Measurements from ENCODE around the gene PIAS1. TPM values are rescaled to one million over a fixed set of nuclear protein-coding genes. Genes with fewer than 3 reads are reported as not detected.

Gene PIAS1
- total and polyA plus RNA-seq, 2 donors (not counting 1 experiment from before 2014, with no cell fraction given) = 28.8 to 87.3 TPM

- Mint-ChIP-seq H3K27ac (peak overlapping the region; percentile 90), H3K4me1 (peaks cover 42% of the 10 kb centered on the region), H3K9me3 (ENCODE audit: insufficient read depth) (no peaks in the 10 kb centered on the region), H3K27me3 (no peaks in the 10 kb centered on the region), H3K4me3 (peak overlapping the region; percentile 92)
- peak; percentile 28 for ATAC-seq (ENCODE audit: low read depth)
- peaks cover 53% of the 10 kb centered on the region for H4K20me1 ChIP-seq (ENCODE audit: control insufficient read depth, insufficient read depth, low read length, poor library complexity, severe bottlenecking)
- H3K27me3 ChIP-seq (replicated peaks in 1 of 4; ENCODE audit: control extremely low read depth in 1 of 4, control insufficient read depth in 3 of 4, insufficient read depth in 4 of 4, low read length in 3 of 4) = no peaks in the 10 kb centered on the region
- no peaks in the 10 kb centered on the region for H3K36me3 ChIP-seq (replicated peaks in 1 of 2; ENCODE audit: control extremely low read depth in 1 of 2, control insufficient read depth in 1 of 2, extremely low read depth in 1 of 2, insufficient read depth in 2 of 2, low read length in 1 of 2)
- H3K4me2 ChIP-seq (replicated peaks; ENCODE audit: low read depth, low read length, poor library complexity, severe bottlenecking) = peak overlapping the region; percentile 84
- CTCF ChIA-PET = interaction anchor here (0.5 to 1.6 kb wide), 5 partner anchors 9 to 271 kb away, joined by 3 to 5 read pairs (median 3); no protein-coding TSS in a partner anchor
- peaks cover 0 to 1% (median 0%) of the 10 kb centered on the region in 3 donors for H3K9me3 ChIP-seq (ENCODE audit: control extremely low read depth in 1 of 3, control insufficient read depth in 2 of 3, insufficient read depth in 1 of 3, low read length in 2 of 3)
- DNase-seq = peak; percentile 78
- WGBS (ENCODE audit: insufficient coverage) = 0% methylated on average over 7 of the region's 15 CpGs
- H3K79me2 ChIP-seq (ENCODE audit: control insufficient read depth, insufficient read depth, low read length) = peaks cover 62% of the 10 kb centered on the region
- peak overlapping the region; percentile 78 to 92 for H3K27ac ChIP-seq (ENCODE audit: low read length in 2 of 2)
- H3K9ac ChIP-seq (ENCODE audit: low read length) = peak overlapping the region; percentile 93
- peak overlapping the region; percentile 77 to 99 (median 88) for H3K4me3 ChIP-seq (ENCODE audit: control extremely low read depth in 1 of 5, extremely low read depth in 1 of 5, insufficient read depth in 1 of 5, low read depth in 2 of 5, low read length in 4 of 5)
- H3K4me1 ChIP-seq (ENCODE audit: control insufficient read depth in 2 of 2, insufficient read depth in 2 of 2, low read length in 2 of 2) = peaks cover 11 to 26% of the 10 kb centered on the region in 2 donors
- intact Hi-C loops (cut with micrococcal nuclease) = loop anchor here (2.0 kb wide), 3 partner anchors 192 to 272 kb away; partner anchors contain the start of gene RNU6-1
- no peak for TF ChIP-seq EZH2 (IDR thresholded peaks at IDR 0.05; ENCODE audit: borderline replicate concordance, insufficient read depth, low read depth, low read length, poor library complexity, severe bottlenecking)
- TF ChIP-seq CTCF (IDR thresholded peaks at IDR 0.05) = no peak
- H2AFZ ChIP-seq (ENCODE audit: insufficient read depth, low read depth, low read length, poor library complexity, severe bottlenecking) = peak overlapping the region; percentile 82
- POLR2A ChIA-PET = interaction anchor here (0.8 kb wide), 1 partner anchor 165 kb away, joined by 3 read pairs; no protein-coding TSS in a partner anchor
Measured at GRCh38 chr15:68055224-68055705, 1.1 kb downstream of the PIAS1 start.
